Fibroblast of lung (primary cell): Measurements from ENCODE around the gene PLK2. TPM values are rescaled to one million over a fixed set of nuclear protein-coding genes. Genes with fewer than 3 reads are reported as not detected.

Experiments used
- DNase-seq, 2 donors: peaks; one replicate each; pipeline versions ENCODE4 v3.0.0 to v3.0.0-alpha.2; 2010; ENCODE audit warnings: low read depth in 2 of 2
- H2AFZ ChIP-seq: 2 replicates; pipeline ENCODE4 v1.5.1; 2012; ENCODE audit warnings: low read length, control low read depth, inconsistent platforms
- H3K27ac ChIP-seq: 2 replicates; pipeline ENCODE4 v1.5.1; 2011; ENCODE audit warnings: low read length, control low read depth; ENCODE audit not compliant: insufficient read depth
- H3K27me3 ChIP-seq: 2 replicates; pipeline ENCODE4 v1.5.1; 2011; ENCODE audit warnings: mild to moderate bottlenecking, low read length; ENCODE audit not compliant: control insufficient read depth, insufficient read depth
- H3K36me3 ChIP-seq: 2 replicates; pipeline ENCODE4 v1.5.1; 2011; ENCODE audit warnings: low read length; ENCODE audit not compliant: control insufficient read depth, insufficient read depth
- H3K4me1 ChIP-seq: 2 replicates; pipeline ENCODE4 v1.5.1; 2011; ENCODE audit warnings: low read length; ENCODE audit not compliant: control insufficient read depth, insufficient read depth; ENCODE audit errors: extremely low read depth
- H3K4me2 ChIP-seq: 2 replicates; pipeline ENCODE4 v1.5.1; 2011; ENCODE audit warnings: low read length, control low read depth; ENCODE audit not compliant: insufficient read depth; ENCODE audit errors: extremely low read depth
- H3K4me3 ChIP-seq, 4 experiments: fragments of 200-600 bp in 1 of 4; sonication (generic) in 1 of 4; replicated peaks in 1 of 4; 2 replicates each; pipeline ENCODE4 v1.5.1; 2011 to 2016; ENCODE audit warnings: low read length in 4 of 4, low read depth in 3 of 4, mild to moderate bottlenecking in 3 of 4, control low read depth in 2 of 4, inconsistent platforms in 1 of 4, mixed read lengths in 1 of 4; ENCODE audit not compliant: insufficient read depth in 1 of 4; ENCODE audit errors: control extremely low read depth in 1 of 4
- H3K79me2 ChIP-seq: 2 replicates; pipeline ENCODE4 v1.5.1; 2012; ENCODE audit warnings: mild to moderate bottlenecking, low read length, inconsistent platforms; ENCODE audit not compliant: control insufficient read depth, insufficient read depth
- H3K9ac ChIP-seq: 2 replicates; pipeline ENCODE4 v1.5.1; 2011; ENCODE audit warnings: mild to moderate bottlenecking, low read length, control low read depth; ENCODE audit not compliant: insufficient read depth
- H3K9me3 ChIP-seq: 2 replicates; pipeline ENCODE4 v1.5.1; 2012; ENCODE audit warnings: low read depth, low read length; ENCODE audit not compliant: control insufficient read depth, insufficient read depth
- H4K20me1 ChIP-seq: 2 replicates; pipeline ENCODE4 v1.5.1; 2011; ENCODE audit warnings: low read length; ENCODE audit not compliant: control insufficient read depth, insufficient read depth; ENCODE audit errors: extremely low read depth
- EZH2 ChIP-seq: IDR thresholded peaks from 2 replicates; pipeline ENCODE4 v1.5.1; 2012; ENCODE audit warnings: low read length, control low read depth, mild to moderate bottlenecking; ENCODE audit errors: missing control alignments
- polyA plus RNA-seq, 2 donors: library from polyadenylated mRNA; depleted of rRNA in 1 of 2; stranded (reverse) in 1 of 2; unstranded in 1 of 2; fragments of >200 nt; gene quantifications; 2 replicates each; pipeline ENCODE4 v1.2.1, GENCODE V29; 2011 to 2012; ENCODE audit warnings: missing spikeins in 1 of 2
- total RNA-seq: library from RNA; depleted of rRNA; stranded (reverse); fragments of >200 nt; gene quantifications from 2 replicates; pipeline ENCODE4 v1.2.1, GENCODE V29; 2014
- TF ChIP-seq, protein P1 (sequence below), 2 donors: IDR thresholded peaks in 1 of 2; conservative IDR thresholded peaks in 1 of 2; 1 replicate in 1 of 2; 2 replicates in 1 of 2; pipeline ENCODE4 v1.5.1; 2011 to 2012; ENCODE audit warnings: low read length in 2 of 2, control low read depth in 1 of 2, inconsistent platforms in 1 of 2, low read depth in 1 of 2, mild to moderate bottlenecking in 1 of 2

The PLK2 gene
- total and polyA plus RNA-seq, 2 donors (not counting 1 experiment from before 2014, with no cell fraction given), result 26.8 to 983 TPM

- H3K27me3 ChIP-seq, result no peaks in the 10 kb centered on the region
- H2AFZ ChIP-seq, result no peak overlapping the region
- no peaks in the 10 kb centered on the region for H3K4me1 ChIP-seq
Measured at GRCh38 chr5:58498340-58498942, 38.6 kb upstream of the PLK2 start.

GRCh38 chr5:58497921-58498320, 38.0 kb upstream of the PLK2 start:
- Histone ChIP-seq H3K4me3 (no peak overlapping the region), H3K79me2 (no peaks in the 10 kb centered on the region), H3K4me2 (no peak overlapping the region), H3K9me3 (no peaks in the 10 kb centered on the region), H3K27me3 (no peaks in the 10 kb centered on the region), H4K20me1 (no peaks in the 10 kb centered on the region), H3K36me3 (no peaks in the 10 kb centered on the region), H3K4me1 (no peaks in the 10 kb centered on the region), H3K9ac (no peak overlapping the region), H2AFZ (no peak overlapping the region), H3K27ac (no peak overlapping the region)
- DNase-seq, result no peak
- TF ChIP-seq EZH2, result no peak
- TF ChIP-seq, protein P1, sequence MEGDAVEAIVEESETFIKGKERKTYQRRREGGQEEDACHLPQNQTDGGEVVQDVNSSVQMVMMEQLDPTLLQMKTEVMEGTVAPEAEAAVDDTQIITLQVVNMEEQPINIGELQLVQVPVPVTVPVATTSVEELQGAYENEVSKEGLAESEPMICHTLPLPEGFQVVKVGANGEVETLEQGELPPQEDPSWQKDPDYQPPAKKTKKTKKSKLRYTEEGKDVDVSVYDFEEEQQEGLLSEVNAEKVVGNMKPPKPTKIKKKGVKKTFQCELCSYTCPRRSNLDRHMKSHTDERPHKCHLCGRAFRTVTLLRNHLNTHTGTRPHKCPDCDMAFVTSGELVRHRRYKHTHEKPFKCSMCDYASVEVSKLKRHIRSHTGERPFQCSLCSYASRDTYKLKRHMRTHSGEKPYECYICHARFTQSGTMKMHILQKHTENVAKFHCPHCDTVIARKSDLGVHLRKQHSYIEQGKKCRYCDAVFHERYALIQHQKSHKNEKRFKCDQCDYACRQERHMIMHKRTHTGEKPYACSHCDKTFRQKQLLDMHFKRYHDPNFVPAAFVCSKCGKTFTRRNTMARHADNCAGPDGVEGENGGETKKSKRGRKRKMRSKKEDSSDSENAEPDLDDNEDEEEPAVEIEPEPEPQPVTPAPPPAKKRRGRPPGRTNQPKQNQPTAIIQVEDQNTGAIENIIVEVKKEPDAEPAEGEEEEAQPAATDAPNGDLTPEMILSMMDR (conservative IDR thresholded peaks at IDR 0.05 in 1 of 2, IDR thresholded peaks at IDR 0.05 in 1 of 2; ENCODE audit: low read depth in 1 of 2, low read length in 2 of 2), result no peak

More at GRCh38 chr5:58498340-58498942, 38.6 kb upstream of the PLK2 start:
- no peak overlapping the region for H3K9ac ChIP-seq
- DNase-seq, result peak; percentile 27 to 52
- H3K36me3 ChIP-seq, result no peaks in the 10 kb centered on the region
- no peak overlapping the region for H3K27ac ChIP-seq
- H3K9me3 ChIP-seq, result no peaks in the 10 kb centered on the region
- H3K79me2 ChIP-seq, result no peaks in the 10 kb centered on the region
- no peak overlapping the region for H3K4me3 ChIP-seq
- TF ChIP-seq, protein P1 (conservative IDR thresholded peaks at IDR 0.05 in 1 of 2, IDR thresholded peaks at IDR 0.05 in 1 of 2; ENCODE audit: low read depth in 1 of 2, low read length in 2 of 2), result peak; percentile 79 to 88
- no peak for TF ChIP-seq EZH2
- no peak overlapping the region for H3K4me2 ChIP-seq
- H4K20me1 ChIP-seq, result no peaks in the 10 kb centered on the region

- no peaks in the 10 kb centered on the region for H3K36me3 ChIP-seq
- TF ChIP-seq EZH2, result no peak
- TF ChIP-seq, protein P1 (conservative IDR thresholded peaks at IDR 0.05 in 1 of 2, IDR thresholded peaks at IDR 0.05 in 1 of 2; ENCODE audit: low read depth in 1 of 2, low read length in 2 of 2), result no peak
- no peaks in the 10 kb centered on the region for H4K20me1 ChIP-seq
- H3K4me3 ChIP-seq, result no peak overlapping the region
- H3K27me3 ChIP-seq, result no peaks in the 10 kb centered on the region
- no peaks in the 10 kb centered on the region for H3K9me3 ChIP-seq
- H3K79me2 ChIP-seq, result no peaks in the 10 kb centered on the region
- no peak overlapping the region for H3K27ac ChIP-seq
- H3K4me1 ChIP-seq, result no peaks in the 10 kb centered on the region
- no peak overlapping the region for H3K4me2 ChIP-seq
- no peak overlapping the region for H3K9ac ChIP-seq
- no peak overlapping the region for H2AFZ ChIP-seq
- DNase-seq, result no peak
Measured at GRCh38 chr5:58497386-58497785, 37.5 kb upstream of the PLK2 start.
